GM19240 (cell line): Measurements from ENCODE around the gene CACNG8.

Source experiments
- DNase-seq: peaks from one replicate; pipeline ENCODE4 v3.0.0; 2011; ENCODE audit warnings: low spot score; ENCODE audit not compliant: insufficient read length

The CACNG8 gene

GRCh38 chr19:53992211-53992610 lies 29.5 kb downstream of the CACNG8 start:
- no peak for DNase-seq

GRCh38 chr19:53992815-53993214 lies 30.1 kb downstream of the CACNG8 start:
- DNase-seq: no peak

GRCh38 chr19:53993448-53993847 lies 30.7 kb downstream of the CACNG8 start:
- no peak for DNase-seq

- no peak for DNase-seq
Observed at GRCh38 chr19:53994811-53995210, 32.1 kb downstream of the CACNG8 start.

GRCh38 chr19:53998223-53998622 lies 35.5 kb downstream of the CACNG8 start:
- no peak for DNase-seq

- DNase-seq: no peak
Observed at GRCh38 chr19:53999694-54000093, 37.0 kb downstream of the CACNG8 start.

- no peak for DNase-seq
Observed at GRCh38 chr19:54001496-54001895, 38.8 kb downstream of the CACNG8 start.

GRCh38 chr19:54002495-54003315 lies 40.0 kb downstream of the CACNG8 start:
- DNase-seq: no peak

- no peak for DNase-seq
Observed at GRCh38 chr19:54009440-54009839, 46.7 kb downstream of the CACNG8 start.

GRCh38 chr19:54010474-54010873 lies 47.7 kb downstream of the CACNG8 start:
- no peak for DNase-seq

- DNase-seq: no peak
Observed at GRCh38 chr19:54011507-54012211, 48.9 kb downstream of the CACNG8 start.

GRCh38 chr19:54013866-54014265 lies 51.1 kb downstream of the CACNG8 start:
- DNase-seq: no peak

- no peak for DNase-seq
Observed at GRCh38 chr19:54014920-54015560, 52.3 kb downstream of the CACNG8 start.

- DNase-seq: no peak
Observed at GRCh38 chr19:54017261-54017660, 54.5 kb downstream of the CACNG8 start.

GRCh38 chr19:54021363-54021762 lies 58.6 kb downstream of the CACNG8 start:
- DNase-seq: no peak

- no peak for DNase-seq
Observed at GRCh38 chr19:54021932-54022331, 59.2 kb downstream of the CACNG8 start.

- no peak for DNase-seq
Observed at GRCh38 chr19:54023191-54023590, 60.5 kb downstream of the CACNG8 start.

GRCh38 chr19:54024660-54025059 lies 61.9 kb downstream of the CACNG8 start:
- no peak for DNase-seq

GRCh38 chr19:54026656-54027055 lies 63.9 kb downstream of the CACNG8 start:
- DNase-seq: no peak

- no peak for DNase-seq
Observed at GRCh38 chr19:54029301-54029700, 66.6 kb downstream of the CACNG8 start.

- no peak for DNase-seq
Observed at GRCh38 chr19:54029930-54030490, 67.3 kb downstream of the CACNG8 start.
